ENCODE results near the gene PLPPR1.

Gene PLPPR1

GRCh38 chr9:101220341-101220740 is 191.8 kb downstream of the PLPPR1 start:
- Histone ChIP-seq H3F3A (ENCODE audit: insufficient read depth, low read length) (no peaks in the 10 kb centered on the region), H4K20me1 (ENCODE audit: insufficient read depth, low read length) (no peaks in the 10 kb centered on the region), H3K9me2 (ENCODE audit: low read depth, low read length) (no peaks in the 10 kb centered on the region), H3K27me3 (ENCODE audit: insufficient read depth, low read length) (no peaks in the 10 kb centered on the region), H3K79me2 (ENCODE audit: insufficient read depth, low read length) (no peaks in the 10 kb centered on the region), H3K9ac (ENCODE audit: low read length) (no peak overlapping the region), H2AFZ (ENCODE audit: low read length) (no peak overlapping the region), H3K27ac (ENCODE audit: low read depth, low read length, poor library complexity, severe bottlenecking) (no peak overlapping the region), H3K4me1 (ENCODE audit: insufficient read depth, low read length, severe bottlenecking) (no peaks in the 10 kb centered on the region), H3K36me3 (ENCODE audit: insufficient read depth, low read length) (no peaks in the 10 kb centered on the region), H3K4me3 (ENCODE audit: low read depth, low read length, poor library complexity, severe bottlenecking) (no peak overlapping the region), H3K4me2 (ENCODE audit: low read length) (no peak overlapping the region), H3K9me3 (ENCODE audit: low read length) (no peaks in the 10 kb centered on the region)
- TF ChIP-seq EZH2 (IDR thresholded peaks at IDR 0.05; ENCODE audit: borderline replicate concordance, low read length) = no peak
- no peak for TF ChIP-seq CTCF (IDR thresholded peaks at IDR 0.05; ENCODE audit: low read length)

- no peak for TF ChIP-seq EZH2 (IDR thresholded peaks at IDR 0.05; ENCODE audit: borderline replicate concordance, low read length)
- no peak for TF ChIP-seq CTCF (IDR thresholded peaks at IDR 0.05; ENCODE audit: low read length)
Observed at GRCh38 chr9:101225271-101225670, 196.7 kb downstream of the PLPPR1 start.

GRCh38 chr9:101226161-101226560 is 197.6 kb downstream of the PLPPR1 start:
- Histone ChIP-seq H3K36me3 (ENCODE audit: insufficient read depth, low read length) (no peaks in the 10 kb centered on the region), H3K27ac (ENCODE audit: low read depth, low read length, poor library complexity, severe bottlenecking) (no peak overlapping the region), H4K20me1 (ENCODE audit: insufficient read depth, low read length) (no peaks in the 10 kb centered on the region), H3K4me1 (ENCODE audit: insufficient read depth, low read length, severe bottlenecking) (no peaks in the 10 kb centered on the region), H3K27me3 (ENCODE audit: insufficient read depth, low read length) (no peaks in the 10 kb centered on the region), H3K79me2 (ENCODE audit: insufficient read depth, low read length) (no peaks in the 10 kb centered on the region), H3K4me3 (ENCODE audit: low read depth, low read length, poor library complexity, severe bottlenecking) (no peak overlapping the region), H3K9me2 (ENCODE audit: low read depth, low read length) (no peaks in the 10 kb centered on the region), H2AFZ (ENCODE audit: low read length) (no peak overlapping the region), H3K9me3 (ENCODE audit: low read length) (no peaks in the 10 kb centered on the region), H3K4me2 (ENCODE audit: low read length) (no peak overlapping the region), H3F3A (ENCODE audit: insufficient read depth, low read length) (no peaks in the 10 kb centered on the region), H3K9ac (ENCODE audit: low read length) (no peak overlapping the region)
- TF ChIP-seq EZH2 (IDR thresholded peaks at IDR 0.05; ENCODE audit: borderline replicate concordance, low read length) (no peak), CTCF (IDR thresholded peaks at IDR 0.05; ENCODE audit: low read length) (no peak)

More at GRCh38 chr9:101225271-101225670, 196.7 kb downstream of the PLPPR1 start:
- H2AFZ ChIP-seq (ENCODE audit: low read length) = no peak overlapping the region
- no peak overlapping the region for H3K27ac ChIP-seq (ENCODE audit: low read depth, low read length, poor library complexity, severe bottlenecking)
- H3K4me2 ChIP-seq (ENCODE audit: low read length) = no peak overlapping the region
- H3K9me2 ChIP-seq (ENCODE audit: low read depth, low read length) = no peaks in the 10 kb centered on the region
- no peaks in the 10 kb centered on the region for H4K20me1 ChIP-seq (ENCODE audit: insufficient read depth, low read length)
- no peak overlapping the region for H3K4me3 ChIP-seq (ENCODE audit: low read depth, low read length, poor library complexity, severe bottlenecking)
- no peak overlapping the region for H3K9ac ChIP-seq (ENCODE audit: low read length)
- H3F3A ChIP-seq (ENCODE audit: insufficient read depth, low read length) = no peaks in the 10 kb centered on the region
- H3K36me3 ChIP-seq (ENCODE audit: insufficient read depth, low read length) = no peaks in the 10 kb centered on the region
- H3K79me2 ChIP-seq (ENCODE audit: insufficient read depth, low read length) = no peaks in the 10 kb centered on the region
- H3K9me3 ChIP-seq (ENCODE audit: low read length) = no peaks in the 10 kb centered on the region
- no peaks in the 10 kb centered on the region for H3K4me1 ChIP-seq (ENCODE audit: insufficient read depth, low read length, severe bottlenecking)
- no peaks in the 10 kb centered on the region for H3K27me3 ChIP-seq (ENCODE audit: insufficient read depth, low read length)

All from OCI-LY1 (cell line).